Right hindlimb (tissue), 1 donor: ENCODE results near the gene COIL.
"Not testable (repeated sequence)": the region's sequence is repeated elsewhere in the genome, so short reads cannot be mapped to it uniquely, and the experiment has no call there.

ENCODE experiments used
- DNase-seq: peaks from one replicate; pipeline ENCODE4 v3.0.0-alpha.2; 2018

COIL gene

DNA sequence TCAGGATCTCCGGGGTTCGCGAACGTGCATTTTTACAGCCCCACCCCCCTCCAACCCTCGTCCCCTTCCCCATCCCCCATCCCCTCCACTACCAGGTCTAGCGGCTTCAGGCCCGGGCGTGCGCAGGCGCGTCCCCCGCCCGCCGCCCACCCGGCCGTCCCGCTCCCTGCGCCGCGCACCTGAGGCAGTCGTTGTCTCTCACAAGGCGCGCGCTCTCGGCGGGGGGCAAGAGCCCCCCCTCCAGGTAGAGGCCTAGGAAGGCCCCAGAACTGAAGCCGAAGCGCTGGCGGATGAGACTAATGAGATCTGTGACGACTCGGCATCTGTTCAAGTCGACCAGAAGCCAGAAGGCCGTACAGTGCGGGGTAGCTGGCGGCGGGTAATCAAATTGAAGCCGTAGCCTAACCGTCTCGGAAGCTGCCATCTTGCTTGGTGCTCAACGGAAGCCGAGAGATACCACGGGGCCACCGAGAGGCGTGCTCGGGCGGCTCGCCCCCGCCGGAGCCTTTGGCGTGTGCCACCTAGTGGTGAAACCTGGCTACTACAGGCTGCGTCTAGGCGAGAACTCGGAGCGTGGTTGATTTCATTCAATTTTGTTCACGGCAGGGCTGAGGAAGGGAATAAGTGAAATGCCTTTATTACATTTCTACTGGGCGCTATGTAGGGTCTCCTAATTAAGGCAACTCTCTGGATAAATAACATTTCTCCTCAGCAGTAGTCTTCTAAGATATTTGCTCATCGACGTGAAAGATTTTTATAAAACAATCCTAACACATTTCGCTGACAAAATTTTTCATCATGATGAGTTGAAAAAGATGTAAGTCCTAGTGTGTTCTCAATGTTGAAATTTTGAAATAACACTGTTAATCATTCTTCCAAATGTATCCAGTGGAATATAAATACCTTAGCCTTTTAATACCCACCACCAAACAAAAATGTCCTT, at the start of gene COIL:
Gene COIL (minus strand): TSS at position 455 of the 943 bp plus-strand sequence. CDS start 31 bp downstream, at position 424.
- peak; percentile 93 for DNase-seq

GRCh38 chr17:57010487-57010886, 49.6 kb upstream of the COIL start:
- DNase-seq, result no peak

GRCh38 chr17:57009737-57010445, 49.0 kb upstream of the COIL start:
- no peak for DNase-seq

DNA sequence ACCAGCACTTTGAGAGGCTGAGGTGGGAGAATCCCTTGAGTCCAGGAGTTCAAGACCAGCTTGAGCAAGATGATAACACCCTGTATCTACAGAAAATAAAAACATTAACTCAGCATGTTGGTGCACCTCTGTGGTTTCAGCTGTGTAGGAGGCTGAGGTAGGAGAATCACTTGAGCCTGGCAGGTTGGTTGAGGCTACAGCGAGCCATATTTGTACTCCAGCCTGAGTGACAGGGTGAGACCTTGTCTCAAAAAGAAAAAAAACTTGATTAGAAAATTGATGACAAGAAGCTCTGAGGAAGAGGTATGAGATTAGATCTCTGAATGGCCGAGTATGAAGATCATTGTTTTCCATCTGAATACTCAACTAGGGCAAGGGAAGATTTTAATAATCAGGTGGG, 48.1 kb upstream of the COIL start:
- no peak for DNase-seq

DNA sequence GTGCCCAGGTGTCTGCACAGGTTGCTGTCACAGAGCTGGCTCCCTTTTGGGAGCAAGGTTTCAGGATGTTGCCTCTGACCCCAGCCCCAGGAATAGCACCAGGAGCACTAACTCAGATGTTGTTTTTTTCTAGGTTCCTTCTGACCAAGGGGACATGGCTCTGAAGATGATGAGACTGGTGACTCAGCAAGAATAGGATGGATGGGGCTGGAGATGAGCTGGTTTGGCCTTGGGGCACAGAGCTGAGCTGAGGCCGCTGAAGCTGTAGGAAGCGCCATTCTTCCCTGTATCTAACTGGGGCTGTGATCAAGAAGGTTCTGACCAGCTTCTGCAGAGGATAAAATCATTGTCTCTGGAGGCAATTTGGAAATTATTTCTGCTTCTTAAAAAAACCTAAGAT, 45.2 kb upstream of the COIL start:
- DNase-seq, result no peak

GRCh38 chr17:57004944-57005579, 44.2 kb upstream of the COIL start:
- DNase-seq, result no peak

- DNase-seq, result no peak
These were observed 42.1 kb upstream of the COIL start for GRCh38 chr17:57002904-57003303.

DNA sequence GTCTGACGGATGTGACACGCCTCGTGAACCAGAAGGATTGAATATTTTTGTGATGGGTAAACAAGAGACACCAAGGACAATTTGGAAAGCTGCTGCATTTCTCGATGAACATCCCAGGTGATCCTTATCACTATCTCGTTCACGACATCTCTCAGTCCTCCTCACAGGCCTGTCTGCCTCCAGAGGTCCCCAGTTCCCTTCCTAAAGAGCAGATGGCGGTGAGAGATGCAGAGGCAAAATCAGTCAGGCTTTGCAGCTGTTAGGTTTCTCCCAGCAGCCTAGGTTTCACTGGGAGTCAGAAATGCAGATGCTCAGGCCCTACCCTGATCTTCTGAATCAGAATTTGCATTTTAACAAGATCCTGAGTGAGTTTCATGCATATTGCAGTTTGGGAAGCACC, 40.7 kb upstream of the COIL start:
- DNase-seq, result no peak

GRCh38 chr17:56997313-56997712, 36.5 kb upstream of the COIL start:
- DNase-seq, result no peak

GRCh38 chr17:56995766-56996165, 34.9 kb upstream of the COIL start:
- no peak for DNase-seq

DNA sequence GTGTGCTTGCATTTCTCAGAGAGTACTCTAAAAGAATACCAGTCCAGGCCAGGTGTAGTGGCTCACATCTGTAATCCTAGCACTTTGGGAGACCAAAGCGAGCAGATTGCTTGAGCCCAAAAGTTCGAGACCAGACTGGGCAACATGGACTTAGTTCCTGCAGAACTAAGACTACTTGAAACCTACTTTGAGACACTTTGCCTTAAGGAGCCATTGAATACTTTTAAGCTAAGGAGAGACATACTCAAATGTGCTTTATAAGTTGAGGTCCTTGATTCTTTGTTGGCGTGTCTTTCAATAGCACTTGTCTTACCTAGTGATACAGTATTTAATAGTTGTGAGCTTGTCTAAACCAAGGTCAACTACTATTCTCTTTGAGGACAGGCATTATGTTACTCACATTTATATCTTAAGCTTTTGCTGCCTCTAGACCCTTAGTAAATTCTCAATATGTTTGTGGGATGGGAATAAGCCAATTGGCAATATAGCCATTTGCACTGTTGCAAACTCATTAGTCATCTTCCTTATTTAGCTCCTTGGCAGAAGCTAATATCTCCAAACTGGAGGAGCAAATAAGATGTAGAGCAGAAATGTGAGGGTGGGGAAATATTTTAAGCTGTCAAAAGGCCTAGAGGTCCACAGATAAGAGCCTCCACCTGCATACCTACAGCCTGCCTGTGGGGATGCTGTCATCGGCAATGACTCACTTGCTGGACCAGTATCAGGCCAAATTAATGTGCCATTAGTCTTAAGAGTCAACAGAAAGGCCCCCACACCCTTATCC, 33.4 kb upstream of the COIL start:
- DNase-seq, result no peak

- DNase-seq, result no peak
These were observed 31.5 kb upstream of the COIL start for GRCh38 chr17:56992364-56992763.

- no peak for DNase-seq
These were observed 28.2 kb upstream of the COIL start for GRCh38 chr17:56988901-56989572.

DNA sequence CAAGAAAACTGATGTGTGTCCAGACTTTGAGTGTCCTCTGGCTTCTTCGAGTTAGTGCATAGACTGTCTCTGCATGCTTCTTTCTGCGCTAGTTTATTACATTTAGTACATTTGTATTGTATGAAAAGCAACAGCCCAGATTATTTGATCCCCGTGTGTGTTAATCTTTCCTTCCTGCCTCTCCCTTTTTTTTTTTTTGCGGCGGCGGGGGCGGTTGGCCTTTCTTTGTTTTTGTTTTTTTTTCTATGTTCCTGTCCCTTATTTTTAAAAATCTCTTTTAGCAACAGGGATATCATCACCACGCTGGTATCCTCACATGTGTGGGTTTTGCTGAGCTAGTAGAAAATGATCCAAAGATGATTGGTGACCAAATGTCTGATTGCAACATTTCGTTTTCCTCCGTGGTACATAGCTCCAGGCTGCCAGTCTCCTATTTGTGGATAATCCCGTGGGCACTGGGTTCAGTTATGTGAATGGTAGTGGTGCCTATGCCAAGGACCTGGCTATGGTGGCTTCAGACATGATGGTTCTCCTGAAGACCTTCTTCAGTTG, 26.5 kb upstream of the COIL start:
- no peak for DNase-seq

- DNase-seq, result no peak
These were observed 24.7 kb upstream of the COIL start for GRCh38 chr17:56985371-56986162.

DNA sequence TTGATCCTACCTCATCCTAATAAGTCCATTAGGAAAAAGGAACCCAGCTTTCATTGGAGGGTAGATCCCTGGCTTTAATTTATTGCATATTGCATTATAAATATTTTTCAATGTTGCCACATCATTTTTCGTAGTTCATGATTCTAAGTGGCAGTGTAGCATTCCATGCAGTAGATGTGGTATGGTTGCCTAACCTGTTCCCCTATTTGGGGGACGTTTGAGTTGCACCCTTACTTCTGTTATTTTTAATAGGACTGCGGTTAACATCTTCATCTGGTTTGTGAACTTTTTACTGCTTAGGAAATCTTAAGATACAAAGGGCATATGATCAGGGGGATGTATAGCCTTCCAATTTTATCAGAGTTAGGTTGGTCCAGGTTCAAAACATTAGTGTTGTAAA, 22.5 kb upstream of the COIL start:
- no peak for DNase-seq

DNA sequence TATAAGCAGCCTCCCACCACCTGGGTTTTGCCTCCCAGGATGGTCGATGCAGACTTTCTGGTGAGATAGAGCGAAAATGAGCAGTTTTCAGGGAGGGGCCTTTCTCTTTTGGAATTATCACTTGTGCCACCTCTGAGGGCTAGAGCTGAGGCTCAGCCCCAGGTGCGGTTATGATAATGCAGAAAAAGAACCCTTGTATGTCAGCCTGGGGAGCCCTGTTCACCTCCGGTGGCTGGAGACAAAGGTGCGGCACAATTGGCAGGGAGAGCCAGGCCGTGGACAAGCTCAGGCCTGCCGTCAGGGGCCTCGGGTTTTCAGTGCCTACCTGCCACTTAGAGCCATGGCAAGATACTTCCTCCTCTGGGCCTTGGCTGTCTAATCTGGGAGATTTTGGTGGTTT, 21.5 kb upstream of the COIL start:
- DNase-seq, result no peak

GRCh38 chr17:56980526-56980925, 19.7 kb upstream of the COIL start:
- DNase-seq, result not testable (repeated sequence)

DNA sequence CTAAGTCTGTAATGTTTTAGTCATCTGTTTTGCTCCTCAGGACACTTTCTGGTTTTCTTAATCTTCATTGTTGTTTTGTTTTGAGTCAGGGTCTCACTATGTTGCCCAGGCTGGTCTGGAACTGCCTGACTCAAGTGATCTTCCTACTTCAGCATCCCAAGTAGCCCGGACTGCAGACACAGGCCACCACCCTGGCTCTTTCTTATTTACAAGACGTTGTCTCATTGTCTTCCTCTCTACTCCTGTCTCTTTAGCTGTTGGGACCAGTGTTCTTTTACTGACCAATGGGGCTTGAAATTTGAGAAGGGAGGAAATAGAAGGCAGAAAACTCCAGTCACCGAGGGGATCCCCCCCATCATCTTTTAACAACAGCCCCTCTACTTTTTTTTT, 18.2 kb upstream of the COIL start:
- DNase-seq, result no peak

DNA sequence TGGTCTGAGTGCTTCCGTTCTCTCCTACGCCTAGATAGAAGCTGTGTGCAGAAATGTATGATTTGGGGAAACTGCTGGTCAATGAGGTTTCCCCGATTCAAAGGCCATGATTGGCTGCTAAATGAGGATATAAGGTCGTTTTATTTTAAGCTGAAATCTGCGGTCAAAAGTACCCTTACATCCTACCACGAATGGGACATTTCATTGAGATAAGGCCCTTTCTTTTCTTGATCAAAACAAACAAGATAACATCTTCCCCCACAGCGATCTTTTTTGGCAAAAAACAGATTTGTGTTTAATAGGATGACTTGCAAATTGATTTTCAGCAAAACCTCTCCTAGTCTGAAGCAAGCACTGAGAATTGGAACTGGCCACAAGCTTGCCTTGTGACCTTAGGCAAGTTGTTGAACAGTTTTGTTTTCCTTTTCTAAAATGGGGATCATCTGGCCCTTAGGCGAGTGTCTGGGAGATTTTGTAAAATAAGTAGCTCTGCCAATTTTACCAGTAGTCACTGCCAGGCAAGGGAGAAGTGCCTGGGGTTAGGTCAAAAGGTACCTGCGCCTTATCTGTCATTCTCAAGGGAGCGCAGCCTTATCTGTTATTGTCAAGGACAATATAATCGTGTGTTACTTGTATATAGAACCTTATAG, 17.7 kb upstream of the COIL start:
- no peak for DNase-seq
